ENCODE data around the gene RAPGEF6. TPM values are rescaled to one million over a fixed set of nuclear protein-coding genes. Genes with fewer than 3 reads are reported as not detected.
"Not testable (repeated sequence)": the region's sequence is repeated elsewhere in the genome, so short reads cannot be mapped to it uniquely, and the experiment has no call there.

Gene RAPGEF6
- total RNA-seq, 1 donor from 2014 or later = 36.7 TPM

DNA sequence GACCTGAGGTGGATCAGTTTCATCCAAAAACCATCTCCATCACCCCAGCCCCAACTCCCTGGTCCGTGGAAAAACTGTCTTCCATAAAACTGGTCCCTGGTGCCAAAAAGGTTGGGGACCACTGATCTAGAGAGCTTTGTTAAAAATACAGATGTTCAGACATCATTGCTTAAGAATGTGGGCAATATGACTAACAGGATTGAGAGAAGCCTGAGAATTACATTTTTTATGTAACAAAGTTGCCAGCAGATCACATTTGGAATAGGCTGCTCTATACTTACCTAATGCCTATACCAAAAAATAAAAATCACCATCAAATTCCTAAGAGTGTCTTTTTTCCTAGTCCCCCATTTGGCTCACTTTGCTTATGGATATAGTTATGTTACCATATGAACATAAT lies 143.3 kb downstream of the RAPGEF6 start:
- H3K27ac Mint-ChIP-seq = no peak overlapping the region
- no peaks in the 10 kb centered on the region for H3K27me3 Mint-ChIP-seq (ENCODE audit: insufficient read depth)
- H3K36me3 Mint-ChIP-seq (ENCODE audit: low read depth) = peaks cover 47% of the 10 kb centered on the region
- H3K4me1 Mint-ChIP-seq (ENCODE audit: low read depth) = peaks cover 11% of the 10 kb centered on the region
- intact Hi-C loops (cut with micrococcal nuclease) = no loop called here
- no peak for DNase-seq (ENCODE audit: low spot score)
- no peaks in the 10 kb centered on the region for H3K9me3 Mint-ChIP-seq
- no peak overlapping the region for H3K4me3 Mint-ChIP-seq

DNA sequence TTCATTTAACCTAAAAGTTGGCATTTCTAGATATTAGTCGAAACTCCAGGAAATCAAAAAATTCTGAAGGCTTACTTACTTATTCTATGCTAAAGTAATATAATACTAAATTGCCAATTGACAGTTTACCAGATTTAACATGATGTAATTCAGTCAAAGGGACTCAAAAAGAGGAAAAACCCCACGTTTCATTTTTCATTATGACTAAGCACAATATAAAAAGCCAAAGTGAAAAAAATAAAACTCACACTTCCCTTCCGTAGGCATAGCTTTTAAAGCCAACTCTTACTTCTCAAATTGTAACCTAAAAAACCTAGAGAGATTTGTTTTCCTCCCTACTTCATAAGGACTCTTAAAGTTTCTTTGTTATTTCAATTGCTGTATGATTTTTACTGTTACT lies 146.6 kb downstream of the RAPGEF6 start:
- Mint-ChIP-seq H3K27me3 (ENCODE audit: insufficient read depth) (no peaks in the 10 kb centered on the region), H3K36me3 (ENCODE audit: low read depth) (peaks cover 40% of the 10 kb centered on the region), H3K27ac (no peak overlapping the region), H3K9me3 (no peaks in the 10 kb centered on the region), H3K4me1 (ENCODE audit: low read depth) (peaks cover 16% of the 10 kb centered on the region), H3K4me3 (no peak overlapping the region)
- no peak for DNase-seq (ENCODE audit: low spot score)
- intact Hi-C loops (cut with micrococcal nuclease) = loop anchor here (1.0 to 2.0 kb wide), 4 partner anchors 8 to 532 kb away; partner anchors contain the start of gene RAPGEF6

DNA sequence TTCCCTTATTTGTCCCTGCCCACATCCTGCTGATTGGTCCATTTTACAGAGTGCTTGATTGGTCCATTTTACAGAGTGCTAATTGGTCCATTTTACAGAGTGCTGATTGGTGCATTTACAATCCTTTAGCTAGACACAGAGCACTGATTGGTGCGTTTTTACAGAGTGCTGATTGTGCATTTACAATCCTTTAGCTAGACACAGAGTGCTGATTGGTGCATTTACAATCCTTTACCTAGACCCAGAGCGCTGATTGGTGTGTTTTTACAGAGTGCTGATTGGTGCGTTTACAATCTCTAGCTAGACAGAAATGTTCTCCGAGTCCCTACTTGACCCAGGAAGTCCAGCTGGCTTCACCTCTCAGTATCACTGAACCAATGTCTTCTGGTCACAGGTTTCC lies 147.7 kb downstream of the RAPGEF6 start:
- H3K4me3 Mint-ChIP-seq; H3K27me3 Mint-ChIP-seq (ENCODE audit: insufficient read depth); H3K27ac Mint-ChIP-seq; H3K9me3 Mint-ChIP-seq; DNase-seq (ENCODE audit: low spot score); intact Hi-C loops (cut with micrococcal nuclease): not testable (repeated sequence)
- Mint-ChIP-seq H3K36me3 (ENCODE audit: low read depth) (peaks cover 46% of the 10 kb centered on the region), H3K4me1 (ENCODE audit: low read depth) (peaks cover 22% of the 10 kb centered on the region)

DNA sequence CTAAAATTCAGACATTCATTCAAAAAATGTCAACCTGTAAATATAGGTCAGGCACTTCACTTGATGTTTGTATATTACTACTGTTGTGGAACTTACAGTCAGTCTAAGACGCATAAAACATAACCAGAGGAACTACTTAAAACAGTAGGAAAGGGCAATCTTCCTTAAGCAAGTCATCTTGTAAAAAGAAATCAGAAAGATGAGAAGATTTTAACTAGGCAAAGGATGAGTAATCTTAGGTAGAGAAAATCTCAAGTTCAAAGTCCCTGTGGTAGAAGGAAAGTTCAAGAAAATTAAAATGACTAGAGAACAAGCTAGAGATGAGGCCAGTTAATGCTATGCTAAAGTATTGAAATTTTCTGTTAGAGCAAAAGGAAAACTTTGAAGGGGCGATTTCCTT lies 152.4 kb downstream of the RAPGEF6 start:
- no peak for DNase-seq (ENCODE audit: low spot score)
- H3K4me3 Mint-ChIP-seq = peak overlapping the region; percentile 13
- intact Hi-C loops (cut with micrococcal nuclease) = no loop called here
- peaks cover 54% of the 10 kb centered on the region for H3K36me3 Mint-ChIP-seq (ENCODE audit: low read depth)
- H3K9me3 Mint-ChIP-seq = no peaks in the 10 kb centered on the region
- peak overlapping the region; percentile 66 for H3K27ac Mint-ChIP-seq
- H3K4me1 Mint-ChIP-seq (ENCODE audit: low read depth) = peaks cover 30% of the 10 kb centered on the region
- H3K27me3 Mint-ChIP-seq (ENCODE audit: insufficient read depth) = no peaks in the 10 kb centered on the region

DNA sequence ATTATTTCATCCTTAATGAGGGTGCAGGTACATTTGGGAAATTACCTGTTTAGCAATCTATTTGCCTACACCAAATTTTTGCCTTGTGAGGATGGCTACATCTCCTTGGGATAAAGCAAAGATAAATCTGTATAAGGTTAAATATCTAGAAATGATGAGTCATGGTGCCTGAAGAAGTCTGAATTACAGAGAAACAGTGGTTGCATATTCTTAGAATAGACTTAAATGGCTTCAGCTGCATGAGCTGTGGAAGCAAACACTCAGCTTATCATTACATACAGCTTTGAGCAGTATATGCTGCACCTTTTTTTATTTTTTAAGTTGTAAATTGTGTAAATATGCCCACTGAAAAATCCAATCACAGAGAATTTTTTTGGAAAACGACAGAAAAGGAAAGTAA lies 153.5 kb downstream of the RAPGEF6 start:
- DNase-seq (ENCODE audit: low spot score) = no peak
- Mint-ChIP-seq H3K4me3 (no peak overlapping the region), H3K27ac (no peak overlapping the region), H3K4me1 (ENCODE audit: low read depth) (peaks cover 30% of the 10 kb centered on the region), H3K27me3 (ENCODE audit: insufficient read depth) (no peaks in the 10 kb centered on the region), H3K36me3 (ENCODE audit: low read depth) (peaks cover 53% of the 10 kb centered on the region), H3K9me3 (no peaks in the 10 kb centered on the region)
- intact Hi-C loops (cut with micrococcal nuclease) = no loop called here

DNA sequence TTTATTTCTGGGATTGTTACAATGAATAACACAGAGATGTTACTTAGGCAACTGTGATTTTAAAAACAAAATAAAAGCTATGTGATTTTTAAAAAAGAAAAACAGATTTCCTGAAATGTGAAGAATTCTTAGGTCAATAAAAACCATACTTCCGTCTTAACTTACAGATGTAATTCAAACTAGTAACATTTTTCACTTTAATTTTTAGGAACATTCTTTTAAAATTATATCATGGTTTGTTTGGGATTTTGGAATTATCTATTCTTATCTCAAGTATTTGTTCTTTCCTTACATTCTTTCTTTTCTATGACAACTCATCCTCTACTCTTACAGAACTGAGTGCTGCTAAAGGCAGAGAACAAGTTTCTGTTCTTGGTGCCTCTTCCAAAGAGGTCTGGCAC lies 159.5 kb downstream of the RAPGEF6 start:
- intact Hi-C loops (cut with micrococcal nuclease) = no loop called here
- H3K36me3 Mint-ChIP-seq (ENCODE audit: low read depth) = peaks cover 41% of the 10 kb centered on the region

DNA sequence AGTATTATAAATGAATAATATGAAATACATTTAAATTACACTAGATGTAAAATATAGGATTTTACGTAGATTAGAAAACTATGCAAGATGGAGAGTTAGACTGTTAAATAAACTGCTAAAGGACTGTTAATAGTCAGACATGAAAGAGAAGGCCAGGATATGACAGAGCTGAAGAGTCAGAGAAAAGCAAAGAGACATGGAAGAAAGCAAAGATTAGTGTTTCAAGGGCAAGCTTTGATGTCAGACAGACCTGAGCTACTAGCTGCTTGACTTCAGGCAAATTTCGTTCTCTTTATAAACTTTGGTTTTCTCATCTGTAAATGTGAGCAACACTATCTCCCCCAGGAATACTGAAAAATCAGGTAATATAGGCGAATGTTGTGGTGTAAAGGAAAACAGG lies 161.3 kb downstream of the RAPGEF6 start:
- H3K27me3 Mint-ChIP-seq (ENCODE audit: insufficient read depth) = no peaks in the 10 kb centered on the region
- DNase-seq (ENCODE audit: low spot score) = no peak
- H3K4me3 Mint-ChIP-seq = no peak overlapping the region
- H3K4me1 Mint-ChIP-seq (ENCODE audit: low read depth) = no peaks in the 10 kb centered on the region
- H3K9me3 Mint-ChIP-seq = no peaks in the 10 kb centered on the region
- H3K36me3 Mint-ChIP-seq (ENCODE audit: low read depth) = peaks cover 33% of the 10 kb centered on the region
- intact Hi-C loops (cut with micrococcal nuclease) = no loop called here
- H3K27ac Mint-ChIP-seq = no peak overlapping the region

More for the DNA sequence above, 159.5 kb downstream of the RAPGEF6 start:
- H3K27ac Mint-ChIP-seq = no peak overlapping the region
- H3K4me1 Mint-ChIP-seq (ENCODE audit: low read depth) = peaks cover 7% of the 10 kb centered on the region
- H3K9me3 Mint-ChIP-seq = no peaks in the 10 kb centered on the region
- no peaks in the 10 kb centered on the region for H3K27me3 Mint-ChIP-seq (ENCODE audit: insufficient read depth)
- no peak overlapping the region for H3K4me3 Mint-ChIP-seq
- no peak for DNase-seq (ENCODE audit: low spot score)

DNA sequence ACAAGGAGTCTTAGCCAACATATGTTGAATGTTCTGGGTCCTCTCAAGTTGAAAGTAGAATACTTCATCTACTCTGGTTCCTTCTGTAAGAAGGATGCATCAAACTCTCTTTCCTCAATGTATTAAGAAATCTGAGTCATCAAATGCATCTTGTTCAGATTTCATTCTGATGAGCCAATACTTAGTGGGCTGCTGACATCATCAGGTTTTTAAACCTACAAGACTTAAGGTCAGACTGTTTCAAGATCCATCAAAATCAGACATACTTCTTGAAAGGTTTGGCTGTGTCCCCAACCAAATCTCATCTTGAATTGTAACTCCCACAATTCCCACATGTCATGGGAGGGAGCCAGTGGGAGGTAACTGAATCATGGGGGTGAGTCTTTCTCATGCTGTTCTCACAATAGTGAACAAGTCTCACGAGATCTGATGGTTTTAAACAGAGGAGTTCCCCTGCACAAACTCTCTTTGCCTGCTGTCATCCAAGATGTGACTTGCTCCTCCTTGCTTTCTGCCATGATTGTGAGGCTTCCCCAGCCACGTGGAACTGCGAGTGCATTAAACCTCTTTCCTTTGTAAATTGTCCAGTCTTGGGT lies 168.8 kb downstream of the RAPGEF6 start:
- DNase-seq (ENCODE audit: low spot score) = no peak
- intact Hi-C loops (cut with micrococcal nuclease) = no loop called here
- H3K27me3 Mint-ChIP-seq (ENCODE audit: insufficient read depth) = no peaks in the 10 kb centered on the region
- H3K36me3 Mint-ChIP-seq (ENCODE audit: low read depth) = peaks cover 32% of the 10 kb centered on the region
- H3K4me1 Mint-ChIP-seq (ENCODE audit: low read depth) = peaks cover 16% of the 10 kb centered on the region
- H3K9me3 Mint-ChIP-seq = no peaks in the 10 kb centered on the region
- no peak overlapping the region for H3K27ac Mint-ChIP-seq
- no peak overlapping the region for H3K4me3 Mint-ChIP-seq

DNA sequence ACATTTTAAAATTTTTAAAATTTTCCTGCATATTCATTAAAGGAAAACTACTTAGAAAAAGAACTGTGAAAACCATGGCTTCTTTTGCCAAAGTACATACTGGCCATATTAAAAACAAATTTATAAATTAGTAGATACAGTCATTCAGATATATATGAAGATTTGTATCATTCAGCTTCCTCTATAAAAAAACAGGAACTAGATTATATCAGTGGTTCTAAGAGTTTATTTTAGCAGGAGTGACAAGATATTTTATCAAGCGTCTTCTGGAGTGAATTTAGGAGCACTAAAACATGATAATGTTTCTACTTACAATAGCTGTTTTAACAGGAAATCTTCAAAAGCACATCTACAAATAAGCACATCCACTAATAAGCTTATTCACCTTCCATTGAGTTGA lies 171.4 kb downstream of the RAPGEF6 start:
- no peaks in the 10 kb centered on the region for H3K27me3 Mint-ChIP-seq (ENCODE audit: insufficient read depth)
- no peaks in the 10 kb centered on the region for H3K9me3 Mint-ChIP-seq
- DNase-seq (ENCODE audit: low spot score) = no peak
- H3K4me3 Mint-ChIP-seq = no peak overlapping the region
- H3K4me1 Mint-ChIP-seq (ENCODE audit: low read depth) = peaks cover 26% of the 10 kb centered on the region
- H3K27ac Mint-ChIP-seq = no peak overlapping the region
- peaks cover 38% of the 10 kb centered on the region for H3K36me3 Mint-ChIP-seq (ENCODE audit: low read depth)
- intact Hi-C loops (cut with micrococcal nuclease) = no loop called here

DNA sequence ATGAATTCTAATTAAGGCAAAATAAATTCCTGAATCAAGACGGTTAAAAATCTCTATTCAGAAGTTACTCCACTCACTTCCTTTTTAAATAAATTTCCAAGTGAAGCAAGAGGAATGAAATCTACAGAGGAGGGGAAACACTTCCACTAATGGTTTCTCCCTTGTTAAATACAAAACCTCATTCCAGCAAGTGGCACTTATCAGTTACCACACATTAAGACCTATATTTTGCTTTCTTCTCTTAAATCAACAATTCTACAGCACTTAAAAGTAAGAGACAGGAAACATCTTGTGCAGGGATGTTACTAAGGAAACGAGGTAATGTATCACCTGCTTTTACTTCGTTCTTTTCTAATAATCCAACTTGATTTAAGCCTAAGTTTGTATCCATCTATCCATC lies 172.6 kb downstream of the RAPGEF6 start:
- peaks cover 37% of the 10 kb centered on the region for H3K36me3 Mint-ChIP-seq (ENCODE audit: low read depth)
- no peak overlapping the region for H3K27ac Mint-ChIP-seq
- no peaks in the 10 kb centered on the region for H3K27me3 Mint-ChIP-seq (ENCODE audit: insufficient read depth)
- H3K4me1 Mint-ChIP-seq (ENCODE audit: low read depth) = peaks cover 26% of the 10 kb centered on the region
- intact Hi-C loops (cut with micrococcal nuclease) = no loop called here
- DNase-seq (ENCODE audit: low spot score) = no peak
- H3K4me3 Mint-ChIP-seq = no peak overlapping the region
- no peaks in the 10 kb centered on the region for H3K9me3 Mint-ChIP-seq

DNA sequence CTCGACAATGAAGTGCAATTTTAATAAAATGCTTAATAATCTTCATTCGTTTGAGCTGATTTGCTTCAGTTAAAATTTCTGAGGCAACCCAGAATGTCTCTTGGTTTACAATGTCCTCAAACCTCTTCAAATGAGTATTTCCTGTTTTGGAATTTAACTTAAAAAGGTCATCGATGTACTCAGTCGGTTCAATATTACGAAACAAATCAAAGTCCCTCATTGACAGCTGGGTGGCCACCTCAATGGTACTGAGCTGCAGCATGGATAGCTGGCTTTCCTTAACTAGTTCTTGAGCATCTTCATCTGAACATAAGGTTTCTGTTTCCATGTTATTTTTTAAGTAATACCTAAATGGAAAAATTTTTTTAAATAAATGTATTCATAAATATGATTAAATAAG lies 173.3 kb downstream of the RAPGEF6 start:
- intact Hi-C loops (cut with micrococcal nuclease) = no loop called here
- H3K27me3 Mint-ChIP-seq (ENCODE audit: insufficient read depth) = no peaks in the 10 kb centered on the region

DNA sequence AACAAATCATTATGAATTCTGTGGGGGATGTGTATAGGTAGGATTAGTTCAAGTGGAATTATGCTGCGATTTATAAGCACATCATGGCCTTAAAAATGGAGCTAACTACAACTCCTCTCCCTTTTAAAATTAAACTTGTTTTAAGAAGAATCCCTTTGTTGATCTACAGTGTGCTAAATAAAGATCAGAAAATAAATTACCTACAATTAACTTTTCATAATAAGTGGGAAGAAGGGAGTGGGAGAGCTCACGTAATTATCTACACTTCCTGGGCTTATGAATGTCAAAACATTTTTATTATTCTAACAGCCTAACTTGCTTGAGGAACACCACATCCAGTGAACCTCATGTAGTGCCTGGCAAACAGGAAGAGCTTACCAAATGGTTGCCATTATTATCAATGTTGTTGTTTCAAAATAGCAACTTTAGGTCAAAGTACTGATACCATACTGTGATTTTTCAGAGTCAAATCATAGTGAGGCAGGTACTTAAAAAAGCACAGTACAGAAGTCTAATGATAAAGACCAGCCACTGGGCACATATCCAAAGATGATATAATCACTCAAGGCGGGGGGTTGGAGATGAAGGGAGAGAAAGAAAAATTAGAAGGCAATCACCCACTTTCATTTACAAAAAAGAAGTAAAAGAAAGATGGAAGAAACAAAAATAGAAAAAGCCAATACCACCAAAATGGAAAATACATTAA lies 174.0 kb downstream of the RAPGEF6 start:
- Mint-ChIP-seq H3K27ac (peak overlapping the region; percentile 61), H3K36me3 (ENCODE audit: low read depth) (peaks cover 35% of the 10 kb centered on the region)

More for the DNA sequence above, 173.3 kb downstream of the RAPGEF6 start:
- Mint-ChIP-seq H3K9me3 (no peaks in the 10 kb centered on the region), H3K4me1 (ENCODE audit: low read depth) (peaks cover 25% of the 10 kb centered on the region), H3K27ac (no peak overlapping the region), H3K36me3 (ENCODE audit: low read depth) (peaks cover 34% of the 10 kb centered on the region), H3K4me3 (no peak overlapping the region)
- DNase-seq (ENCODE audit: low spot score) = no peak

DNA sequence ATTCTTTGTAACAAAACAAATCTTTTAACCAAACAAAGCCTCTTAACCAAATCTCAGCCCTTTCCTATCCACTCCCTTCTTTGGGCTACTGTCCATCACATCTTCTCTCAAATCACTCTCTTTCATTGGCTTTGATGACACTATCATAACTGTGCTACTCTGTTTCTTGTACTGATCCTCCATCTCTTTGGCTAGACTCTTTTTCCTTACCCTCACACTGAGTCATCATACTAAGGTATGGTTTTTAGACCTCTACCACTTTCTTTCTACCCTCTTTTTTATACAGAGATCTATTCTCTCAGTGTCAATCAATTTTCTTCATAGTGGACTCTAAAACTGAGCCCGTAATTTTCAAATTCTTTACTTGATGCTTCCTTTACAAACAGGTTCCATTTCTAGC lies 174.9 kb downstream of the RAPGEF6 start:
- Mint-ChIP-seq H3K36me3 (ENCODE audit: low read depth) (peaks cover 35% of the 10 kb centered on the region), H3K27me3 (ENCODE audit: insufficient read depth) (no peaks in the 10 kb centered on the region), H3K27ac (no peak overlapping the region), H3K4me1 (ENCODE audit: low read depth) (peaks cover 18% of the 10 kb centered on the region), H3K4me3 (no peak overlapping the region), H3K9me3 (no peaks in the 10 kb centered on the region)
- intact Hi-C loops (cut with micrococcal nuclease) = no loop called here
- DNase-seq (ENCODE audit: low spot score) = no peak

More for the DNA sequence above, 174.0 kb downstream of the RAPGEF6 start:
- no peak for DNase-seq (ENCODE audit: low spot score)
- Mint-ChIP-seq H3K9me3 (no peaks in the 10 kb centered on the region), H3K4me3 (no peak overlapping the region), H3K4me1 (ENCODE audit: low read depth) (peaks cover 18% of the 10 kb centered on the region), H3K27me3 (ENCODE audit: insufficient read depth) (no peaks in the 10 kb centered on the region)
- intact Hi-C loops (cut with micrococcal nuclease) = no loop called here
